ENCODE measurements around the gene BMX. TPM values are rescaled to one million over a fixed set of nuclear protein-coding genes. Genes with fewer than 3 reads are reported as not detected.

The BMX gene
- total and polyA plus RNA-seq, 4 donors = 0.32 to 2.9 (median 0.87) TPM

DNA sequence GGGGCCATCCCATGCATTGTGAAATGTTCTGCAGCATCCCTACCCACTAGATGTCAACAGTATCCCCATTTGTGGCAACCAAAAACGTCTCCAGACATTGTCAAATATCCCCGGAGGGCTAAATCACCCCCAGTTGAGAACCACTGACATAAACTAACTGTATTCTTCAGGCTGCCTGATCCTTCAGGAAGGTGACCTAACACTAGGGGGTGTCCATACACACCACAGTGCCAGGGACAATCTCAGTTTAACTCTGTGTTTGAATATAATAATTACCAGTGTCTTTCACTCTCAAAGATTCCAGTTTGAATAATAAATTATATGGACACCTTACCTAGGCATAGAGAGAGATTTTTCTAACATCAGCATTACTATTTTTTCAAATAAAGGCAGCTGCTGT, 93.8 kb downstream of the BMX start:
- Histone ChIP-seq H3K27ac (ENCODE audit: low read depth, low read length) (no peak overlapping the region), H3K9me3 (ENCODE audit: control insufficient read depth, insufficient read depth, low read length) (no peaks in the 10 kb centered on the region), H3K4me1 (ENCODE audit: control insufficient read depth, insufficient read depth, low read length) (no peaks in the 10 kb centered on the region), H3K36me3 (ENCODE audit: control insufficient read depth, insufficient read depth, low read length) (no peaks in the 10 kb centered on the region), H3K4me3 (ENCODE audit: low read depth, low read length) (no peak overlapping the region), H3K27me3 (ENCODE audit: control insufficient read depth, insufficient read depth, low read length) (peaks cover 34% of the 10 kb centered on the region)
- DNase-seq (ENCODE audit: low read depth in 4 of 6, low spot score in 6 of 6) = no peak
- WGBS (ENCODE audit: insufficient coverage) = 41% methylated on average over 2 of the region's 2 CpGs

GRCh38 chrX:15598026-15598425, 97.4 kb downstream of the BMX start:
- Histone ChIP-seq H3K27me3 (ENCODE audit: control insufficient read depth, insufficient read depth, low read length) (peaks cover 41% of the 10 kb centered on the region), H3K4me3 (ENCODE audit: low read depth, low read length) (no peak overlapping the region), H3K4me1 (ENCODE audit: control insufficient read depth, insufficient read depth, low read length) (no peaks in the 10 kb centered on the region), H3K27ac (ENCODE audit: low read depth, low read length) (no peak overlapping the region), H3K9me3 (ENCODE audit: control insufficient read depth, insufficient read depth, low read length) (no peaks in the 10 kb centered on the region), H3K36me3 (ENCODE audit: control insufficient read depth, insufficient read depth, low read length) (no peaks in the 10 kb centered on the region)
- no CpG with 5 or more reads among the region's 3 CpGs for WGBS (ENCODE audit: insufficient coverage)
- no peak for DNase-seq (ENCODE audit: low read depth in 4 of 6, low spot score in 6 of 6)

GRCh38 chrX:15599461-15599860, 98.9 kb downstream of the BMX start:
- H3K4me3 ChIP-seq (ENCODE audit: low read depth, low read length) = no peak overlapping the region
- peaks cover 41% of the 10 kb centered on the region for H3K27me3 ChIP-seq (ENCODE audit: control insufficient read depth, insufficient read depth, low read length)
- no peak for DNase-seq (ENCODE audit: low read depth in 4 of 6, low spot score in 6 of 6)
- no peak overlapping the region for H3K27ac ChIP-seq (ENCODE audit: low read depth, low read length)
- H3K4me1 ChIP-seq (ENCODE audit: control insufficient read depth, insufficient read depth, low read length) = no peaks in the 10 kb centered on the region
- no peaks in the 10 kb centered on the region for H3K36me3 ChIP-seq (ENCODE audit: control insufficient read depth, insufficient read depth, low read length)
- WGBS (ENCODE audit: insufficient coverage) = no CpG with 5 or more reads among the region's 4 CpGs
- H3K9me3 ChIP-seq (ENCODE audit: control insufficient read depth, insufficient read depth, low read length) = no peaks in the 10 kb centered on the region

- peaks cover 39% of the 10 kb centered on the region for H3K27me3 ChIP-seq (ENCODE audit: control insufficient read depth, insufficient read depth, low read length)
- no peak overlapping the region for H3K27ac ChIP-seq (ENCODE audit: low read depth, low read length)
- H3K36me3 ChIP-seq (ENCODE audit: control insufficient read depth, insufficient read depth, low read length) = no peaks in the 10 kb centered on the region
- H3K4me3 ChIP-seq (ENCODE audit: low read depth, low read length) = no peak overlapping the region
- H3K9me3 ChIP-seq (ENCODE audit: control insufficient read depth, insufficient read depth, low read length) = no peaks in the 10 kb centered on the region
- H3K4me1 ChIP-seq (ENCODE audit: control insufficient read depth, insufficient read depth, low read length) = no peaks in the 10 kb centered on the region
- no peak for DNase-seq (ENCODE audit: low read depth in 4 of 6, low spot score in 6 of 6)
Observed at GRCh38 chrX:15600049-15600448, 99.4 kb downstream of the BMX start.

DNA sequence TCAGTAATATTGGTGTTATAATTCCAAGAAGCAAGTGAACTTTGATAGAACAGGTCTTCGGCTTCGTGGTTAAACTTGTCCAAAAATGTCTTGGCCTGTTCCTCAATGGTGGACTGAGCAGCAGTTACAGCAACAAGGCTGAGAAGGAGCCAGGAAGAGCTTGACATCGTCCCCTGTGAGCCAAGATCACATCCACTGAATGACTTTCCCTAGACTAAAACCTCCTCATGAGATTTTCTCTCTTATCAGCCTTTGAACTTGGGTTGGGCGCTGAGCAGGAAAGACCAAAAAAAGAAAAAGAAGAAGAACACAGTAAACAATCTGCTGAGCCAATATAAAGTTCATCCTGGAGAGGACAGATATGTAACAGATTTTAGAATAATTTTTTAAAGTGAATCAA, 100.1 kb downstream of the BMX start, which contains the start of gene ACE2:
Gene ACE2 (minus strand): TSS at position 216 of the 400 bp plus-strand sequence. CDS start 49 bp downstream, at position 167.
- Histone ChIP-seq H3K9me3 (ENCODE audit: control insufficient read depth, insufficient read depth, low read length) (no peaks in the 10 kb centered on the region), H3K27ac (ENCODE audit: low read depth, low read length) (no peak within 1 kb of the TSS), H3K4me3 (ENCODE audit: low read depth, low read length) (no peak within 1 kb of the TSS), H3K27me3 (ENCODE audit: control insufficient read depth, insufficient read depth, low read length) (peaks cover 39% of the 10 kb centered on the region), H3K36me3 (ENCODE audit: control insufficient read depth, insufficient read depth, low read length) (no peaks in the 10 kb centered on the region), H3K4me1 (ENCODE audit: control insufficient read depth, insufficient read depth, low read length) (no peaks in the 10 kb centered on the region)
- WGBS (ENCODE audit: insufficient coverage) = 76% methylated on average over 3 of the region's 4 CpGs
- DNase-seq (ENCODE audit: low read depth in 4 of 6, low spot score in 6 of 6) = no peak

- no peaks in the 10 kb centered on the region for H3K9me3 ChIP-seq (ENCODE audit: control insufficient read depth, insufficient read depth, low read length)
- DNase-seq (ENCODE audit: low read depth in 4 of 6, low spot score in 6 of 6) = no peak
- peaks cover 31% of the 10 kb centered on the region for H3K27me3 ChIP-seq (ENCODE audit: control insufficient read depth, insufficient read depth, low read length)
- WGBS (ENCODE audit: insufficient coverage) = 86% methylated on average over 1 of the region's 3 CpGs
- no peak overlapping the region for H3K27ac ChIP-seq (ENCODE audit: low read depth, low read length)
- no peak overlapping the region for H3K4me3 ChIP-seq (ENCODE audit: low read depth, low read length)
- no peaks in the 10 kb centered on the region for H3K36me3 ChIP-seq (ENCODE audit: control insufficient read depth, insufficient read depth, low read length)
- no peaks in the 10 kb centered on the region for H3K4me1 ChIP-seq (ENCODE audit: control insufficient read depth, insufficient read depth, low read length)
Observed at GRCh38 chrX:15601932-15602331, 101.3 kb downstream of the BMX start.

DNA sequence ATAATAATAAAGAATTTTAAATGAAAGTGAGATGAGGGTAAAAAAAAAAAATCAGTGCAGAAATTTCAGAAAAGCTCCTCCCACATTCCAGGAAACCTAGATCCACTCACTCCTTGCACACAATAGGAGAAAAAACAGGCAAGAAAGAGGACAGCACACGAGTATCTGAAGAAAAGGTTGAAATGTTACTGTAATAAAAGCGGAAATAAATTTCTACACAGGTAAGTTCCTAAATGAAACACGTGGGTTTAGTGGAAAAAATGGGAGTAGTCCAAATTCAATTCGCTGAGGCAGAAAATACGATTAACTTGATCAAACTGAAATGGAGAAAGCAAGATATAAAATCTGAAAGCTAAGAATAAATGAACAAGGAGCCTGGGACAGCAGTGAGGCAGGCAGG, 102.2 kb downstream of the BMX start:
- H3K36me3 ChIP-seq (ENCODE audit: control insufficient read depth, insufficient read depth, low read length) = no peaks in the 10 kb centered on the region
- H3K4me1 ChIP-seq (ENCODE audit: control insufficient read depth, insufficient read depth, low read length) = no peaks in the 10 kb centered on the region
- peaks cover 26% of the 10 kb centered on the region for H3K27me3 ChIP-seq (ENCODE audit: control insufficient read depth, insufficient read depth, low read length)
- H3K9me3 ChIP-seq (ENCODE audit: control insufficient read depth, insufficient read depth, low read length) = no peaks in the 10 kb centered on the region
- no peak overlapping the region for H3K4me3 ChIP-seq (ENCODE audit: low read depth, low read length)
- no peak for DNase-seq (ENCODE audit: low read depth in 4 of 6, low spot score in 6 of 6)
- WGBS (ENCODE audit: insufficient coverage) = 61% methylated on average over 4 of the region's 5 CpGs
- no peak overlapping the region for H3K27ac ChIP-seq (ENCODE audit: low read depth, low read length)

- no peaks in the 10 kb centered on the region for H3K36me3 ChIP-seq (ENCODE audit: control insufficient read depth, insufficient read depth, low read length)
- H3K9me3 ChIP-seq (ENCODE audit: control insufficient read depth, insufficient read depth, low read length) = no peaks in the 10 kb centered on the region
- H3K4me3 ChIP-seq (ENCODE audit: low read depth, low read length) = no peak overlapping the region
- no peak overlapping the region for H3K27ac ChIP-seq (ENCODE audit: low read depth, low read length)
- DNase-seq (ENCODE audit: low read depth in 4 of 6, low spot score in 6 of 6) = no peak
- no peaks in the 10 kb centered on the region for H3K4me1 ChIP-seq (ENCODE audit: control insufficient read depth, insufficient read depth, low read length)
- WGBS (ENCODE audit: insufficient coverage) = no CpG with 5 or more reads among the region's 1 CpG
- peaks cover 21% of the 10 kb centered on the region for H3K27me3 ChIP-seq (ENCODE audit: control insufficient read depth, insufficient read depth, low read length)
Observed at GRCh38 chrX:15605226-15605625, 104.6 kb downstream of the BMX start.

Other genes starting within 250 kb of the BMX start
- gene ASB9, start 230.7 kb upstream of the BMX start, total RNA-seq = 1 to 10 TPM; 1.9 to 7.9 TPM
- gene ASB9, start 230.7 kb upstream of the BMX start, polyA plus RNA-seq (ENCODE audit: insufficient read length in 2 of 2) = 1 to 10 TPM; 1.4 to 2.9 TPM
- gene ASB11, start 185.2 kb upstream of the BMX start, total RNA-seq = under 1 TPM; 0.06 to 0.10 TPM
- gene ASB11, start 185.2 kb upstream of the BMX start, polyA plus RNA-seq (ENCODE audit: insufficient read length in 2 of 2) = not detected
- gene PIGA, start 165.3 kb upstream of the BMX start, total RNA-seq = 10 to 100 TPM; 12.4 to 18.9 TPM
- gene PIGA, start 165.3 kb upstream of the BMX start, polyA plus RNA-seq (ENCODE audit: insufficient read length in 2 of 2) = 10 to 100 TPM; 10.8 to 11.2 TPM
- gene VEGFD, start 116.4 kb upstream of the BMX start, total RNA-seq = 1 to 10 TPM in 1 of 2 donors, under 1 TPM in 1; 0.40 to 3.2 TPM
- gene VEGFD, start 116.4 kb upstream of the BMX start, polyA plus RNA-seq (ENCODE audit: insufficient read length in 2 of 2) = under 1 TPM; 0.33 to 0.43 TPM
- 1 to 10 TPM; 6.7 to 9.9 TPM for gene PIR, start 7.5 kb upstream of the BMX start, total RNA-seq
- 1 to 10 TPM; 5.3 to 8.5 TPM for gene PIR, start 7.5 kb upstream of the BMX start, polyA plus RNA-seq (ENCODE audit: insufficient read length in 2 of 2)
- 1 to 10 TPM in 1 of 2 donors, under 1 TPM in 1; 0.30 to 1.9 TPM for gene ACE2, start 100.2 kb downstream of the BMX start, total RNA-seq
- under 1 TPM; 0.19 to 0.29 TPM for gene ACE2, start 100.2 kb downstream of the BMX start, polyA plus RNA-seq (ENCODE audit: insufficient read length in 2 of 2)
- 1 to 10 TPM in 1 of 2 donors, under 1 TPM in 1; 0.59 to 2.0 TPM for gene CLTRN, start 164.0 kb downstream of the BMX start, total RNA-seq
- 1 to 10 TPM in 1 of 2 donors, under 1 TPM in 1; 0.65 to 1.9 TPM for gene CLTRN, start 164.0 kb downstream of the BMX start, polyA plus RNA-seq (ENCODE audit: insufficient read length in 2 of 2)
- gene CA5B, start 237.5 kb downstream of the BMX start, total RNA-seq = 10 to 100 TPM; 11.4 to 15.8 TPM
- gene CA5B, start 237.5 kb downstream of the BMX start, polyA plus RNA-seq (ENCODE audit: insufficient read length in 2 of 2) = 10 to 100 TPM; 12.5 to 13.6 TPM